ENCODE results near the gene NAA38.

The NAA38 gene

GRCh38 chr17:7857713-7858521 is 558 bp upstream of the NAA38 start, which contains the start of gene CYB5D1:
Gene CYB5D1 (plus strand): TSS chr17:7858003. CDS start chr17:7858135, 132 bp downstream.
- Histone ChIP-seq H3K9me3 (ENCODE audit: insufficient read depth, low read length, severe bottlenecking) (no peaks in the 10 kb centered on the region), H3K4me3 (ENCODE audit: low read depth in 1 of 2, low read length in 2 of 2) (peak within 1 kb of the TSS; percentile 73 to 83), H3K27ac (ENCODE audit: low read length) (peak within 1 kb of the TSS; percentile 98), H3K9ac (ENCODE audit: low read depth, low read length) (peak within 1 kb of the TSS; percentile 79), H2AFZ (ENCODE audit: low read depth, low read length) (peak within 1 kb of the TSS; percentile 96), H3K79me2 (ENCODE audit: insufficient read depth, low read length) (peaks cover 35% of the 10 kb centered on the region), H4K20me1 (ENCODE audit: insufficient read depth, low read length) (peaks cover 2% of the 10 kb centered on the region; the same call in 1 of the 2 replicates), H3K27me3 (ENCODE audit: insufficient read depth, low read length, poor library complexity) (no peaks in the 10 kb centered on the region), H3K4me1 (ENCODE audit: insufficient read depth, low read length) (peaks cover 38% of the 10 kb centered on the region), H3K36me3 (ENCODE audit: insufficient read depth, low read length) (peaks cover 30% of the 10 kb centered on the region), H3K4me2 (ENCODE audit: insufficient read depth, low read length) (peak within 1 kb of the TSS; percentile 100)
- ATAC-seq (ENCODE audit: insufficient read depth, low read depth) (peak; percentile 55), DNase-seq (peak; percentile 93)
- TF ChIP-seq EZH2 (IDR thresholded peaks at IDR 0.05; ENCODE audit: borderline replicate concordance, low read depth, low read length, severe bottlenecking) (no peak), CTCF (IDR thresholded peaks at IDR 0.05; ENCODE audit: borderline replicate concordance, extremely low read depth, low read length, poor library complexity, severe bottlenecking) (peak; percentile 22)

- no peak for ATAC-seq (ENCODE audit: insufficient read depth, low read depth)
- Histone ChIP-seq H3K4me1 (ENCODE audit: insufficient read depth, low read length) (peaks cover 49% of the 10 kb centered on the region), H3K36me3 (ENCODE audit: insufficient read depth, low read length) (peaks cover 43% of the 10 kb centered on the region), H3K79me2 (ENCODE audit: insufficient read depth, low read length) (peaks cover 35% of the 10 kb centered on the region), H2AFZ (ENCODE audit: low read depth, low read length) (peak overlapping the region; percentile 96), H3K27ac (ENCODE audit: low read length) (peak overlapping the region; percentile 98), H3K4me3 (ENCODE audit: low read depth in 1 of 2, low read length in 2 of 2) (peak overlapping the region; percentile 73 to 83), H4K20me1 (ENCODE audit: insufficient read depth, low read length) (peaks cover 2% of the 10 kb centered on the region; the same call in 1 of the 2 replicates), H3K4me2 (ENCODE audit: insufficient read depth, low read length) (peak overlapping the region; percentile 100), H3K9ac (ENCODE audit: low read depth, low read length) (peak overlapping the region; percentile 79), H3K9me3 (ENCODE audit: insufficient read depth, low read length, severe bottlenecking) (no peaks in the 10 kb centered on the region), H3K27me3 (ENCODE audit: insufficient read depth, low read length, poor library complexity) (no peaks in the 10 kb centered on the region)
- DNase-seq = peak; percentile 16
- TF ChIP-seq CTCF (IDR thresholded peaks at IDR 0.05; ENCODE audit: borderline replicate concordance, extremely low read depth, low read length, poor library complexity, severe bottlenecking) (no peak), EZH2 (IDR thresholded peaks at IDR 0.05; ENCODE audit: borderline replicate concordance, low read depth, low read length, severe bottlenecking) (no peak)
Observed at GRCh38 chr17:7856011-7856810, 1.1 kb downstream of the NAA38 start.

GRCh38 chr17:7855660-7856010 is 1.7 kb downstream of the NAA38 start:
- H3K4me2 ChIP-seq (ENCODE audit: insufficient read depth, low read length) = peak overlapping the region; percentile 100
- peaks cover 45% of the 10 kb centered on the region for H3K36me3 ChIP-seq (ENCODE audit: insufficient read depth, low read length)
- DNase-seq (no peak), ATAC-seq (ENCODE audit: insufficient read depth, low read depth) (no peak)
- H4K20me1 ChIP-seq (ENCODE audit: insufficient read depth, low read length) = peaks cover 2% of the 10 kb centered on the region; the same call in 1 of the 2 replicates
- H3K79me2 ChIP-seq (ENCODE audit: insufficient read depth, low read length) = peaks cover 35% of the 10 kb centered on the region
- H3K27me3 ChIP-seq (ENCODE audit: insufficient read depth, low read length, poor library complexity) = no peaks in the 10 kb centered on the region
- TF ChIP-seq EZH2 (IDR thresholded peaks at IDR 0.05; ENCODE audit: borderline replicate concordance, low read depth, low read length, severe bottlenecking) (no peak), CTCF (IDR thresholded peaks at IDR 0.05; ENCODE audit: borderline replicate concordance, extremely low read depth, low read length, poor library complexity, severe bottlenecking) (no peak)
- no peaks in the 10 kb centered on the region for H3K9me3 ChIP-seq (ENCODE audit: insufficient read depth, low read length, severe bottlenecking)
- H3K27ac ChIP-seq (ENCODE audit: low read length) = no peak overlapping the region
- H3K4me3 ChIP-seq (ENCODE audit: low read depth in 1 of 2, low read length in 2 of 2) = peak overlapping the region in 1 of 2 experiments; percentile 73; a peak in 2 of 4 replicates
- peaks cover 53% of the 10 kb centered on the region for H3K4me1 ChIP-seq (ENCODE audit: insufficient read depth, low read length)
- H3K9ac ChIP-seq (ENCODE audit: low read depth, low read length) = peak overlapping the region; percentile 79
- H2AFZ ChIP-seq (ENCODE audit: low read depth, low read length) = no peak overlapping the region
